Astrocyte of the cerebellum (primary cell): ENCODE data around the gene PREX1.

Experiments
- DNase-seq: peaks from one replicate; pipeline ENCODE4 v3.0.0-alpha.2; 2011; ENCODE audit warnings: low read depth
- H3K4me3 ChIP-seq: 2 replicates; pipeline ENCODE4 v1.5.1; 2011; ENCODE audit warnings: mild to moderate bottlenecking, low read depth, low read length, moderate library complexity
- CTCF ChIP-seq: IDR thresholded peaks from 2 replicates; pipeline ENCODE4 v1.5.1; 2012; ENCODE audit warnings: low read length, low read depth, moderate library complexity, mild to moderate bottlenecking; ENCODE audit errors: missing control alignments
- in situ Hi-C: cut with HindIII; loops from 2 replicates; pipeline ENCODE4 v1.10.0; 2017; ENCODE audit warnings: low sequenced_read_pairs

The PREX1 gene

GRCh38 chr20:48773837-48774418 lies 53.9 kb downstream of the PREX1 start:
- no peak for DNase-seq

GRCh38 chr20:48772183-48772976 lies 55.4 kb downstream of the PREX1 start:
- in situ Hi-C loops = no loop called here
- DNase-seq = no peak
- no peak for TF ChIP-seq CTCF
- no peak overlapping the region for H3K4me3 ChIP-seq

More at GRCh38 chr20:48773837-48774418, 53.9 kb downstream of the PREX1 start:
- in situ Hi-C loops = no loop called here
- no peak for TF ChIP-seq CTCF
- H3K4me3 ChIP-seq = no peak overlapping the region

- no peak for TF ChIP-seq CTCF
- no peak overlapping the region for H3K4me3 ChIP-seq
- in situ Hi-C loops = no loop called here
- no peak for DNase-seq
These were observed 56.3 kb downstream of the PREX1 start for GRCh38 chr20:48771542-48771941.

GRCh38 chr20:48770700-48771442 lies 56.9 kb downstream of the PREX1 start:
- in situ Hi-C loops = no loop called here
- TF ChIP-seq CTCF = no peak
- no peak overlapping the region for H3K4me3 ChIP-seq

GRCh38 chr20:48769069-48769983 lies 58.5 kb downstream of the PREX1 start:
- no peak overlapping the region for H3K4me3 ChIP-seq
- in situ Hi-C loops = no loop called here

More at GRCh38 chr20:48770700-48771442, 56.9 kb downstream of the PREX1 start:
- no peak for DNase-seq

More at GRCh38 chr20:48769069-48769983, 58.5 kb downstream of the PREX1 start:
- no peak for TF ChIP-seq CTCF
- no peak for DNase-seq
